SH-SY5Y (cell line): ENCODE data around the gene HOXC13.

Source experiments
- GATA2 ChIP-seq: IDR thresholded peaks from 2 replicates; pipeline ENCODE4 v1.6.1; 2011; ENCODE audit warnings: mild to moderate bottlenecking, low read depth, low read length
- GATA3 ChIP-seq: IDR thresholded peaks from 2 replicates; pipeline ENCODE4 v1.6.1; 2011; ENCODE audit warnings: low read depth, mild to moderate bottlenecking, low read length, moderate library complexity

DNA sequence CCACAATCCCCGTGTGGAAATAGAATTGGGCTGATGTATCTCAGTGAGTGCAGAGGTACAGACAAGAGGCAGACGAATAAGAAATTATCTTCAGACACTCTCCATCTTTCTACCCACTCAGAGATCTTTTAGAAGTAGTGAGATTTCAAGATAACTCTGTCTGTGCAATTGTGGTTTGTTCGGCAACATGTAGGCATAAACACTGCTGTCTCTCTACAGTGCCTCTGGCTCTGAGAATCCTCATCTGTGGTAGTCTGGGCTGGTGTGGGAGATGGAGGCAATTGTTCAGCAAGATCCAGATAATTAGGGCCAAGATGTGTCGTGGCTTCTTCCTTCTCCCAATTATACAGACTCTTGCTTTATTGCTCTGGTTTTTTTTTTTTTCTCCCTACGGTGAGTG is 3.1 kb downstream of the HOXC13 start:
- no peak for TF ChIP-seq GATA2
- TF ChIP-seq GATA3, result no peak
